GM12878 (cell line): Measurements from ENCODE around the gene CTIF. TPM values are rescaled to one million over a fixed set of nuclear protein-coding genes. Genes with fewer than 3 reads are reported as not detected.

ENCODE experiments used
- ATAC-seq: fragments of 200-7000 bp; cut with Tn5 transposase; 3 replicates; pipeline ENCODE4 v1.9.1; 2020; ENCODE audit warnings: mild to moderate bottlenecking, moderate library complexity
- BruUV-seq: library from RNA; stranded (reverse); fragments of 400-500 nt; replicated peaks from 2 replicates; lab custom pipeline; 2021; lab: Mats Ljungman, UMichigan
- CTCF ChIA-PET: fragments of 300-600 bp; sonication (Branson Sonifier 250); formaldehyde crosslinking; extraction: SDS; loops from one replicate; lab custom pipeline; 2021; ENCODE audit warnings: inconsistent platforms; lab: Yijun Ruan, JAX
- POLR2A ChIA-PET: fragments of 350-600 bp; formaldehyde crosslinking; extraction: SDS; loops from one replicate; lab custom pipeline; 2021; ENCODE audit warnings: inconsistent platforms; lab: Charles Lee
- RAD21 ChIA-PET: fragments of 300-600 bp; sonication (Branson Sonifier 250); formaldehyde crosslinking; loops from one replicate; lab custom pipeline; 2023; ENCODE audit warnings: antibody characterized with exemption; ENCODE audit not compliant: unreplicated experiment; lab: Charles Lee
- SMC1A ChIA-PET: fragments of 300-600 bp; sonication (Branson Sonifier 250); formaldehyde crosslinking; loops from one replicate; lab custom pipeline; 2023; ENCODE audit not compliant: unreplicated experiment, uncharacterized antibody; lab: Charles Lee
- DNase-seq: peaks from one replicate; pipeline ENCODE4 v3.0.0-alpha.2; 2011; ENCODE audit warnings: low read depth, low spot score
- FAIRE-seq: peaks from 3 replicates; lab custom pipeline; 2011; peaks lifted over from hg19 to GRCh38; lab: Jason Lieb, UNC
- H2AFZ ChIP-seq: 2 replicates; pipeline ENCODE4 v1.6.0; 2011; ENCODE audit warnings: low read depth, low read length, control low read depth; ENCODE audit not compliant: control insufficient read depth
- H3K27ac ChIP-seq: 2 replicates; pipeline ENCODE4 v1.5.1; 2011; ENCODE audit warnings: control low read depth; ENCODE audit not compliant: control insufficient read depth, insufficient read depth
- H3K27me3 ChIP-seq, 2 experiments: replicated peaks in 1 of 2; 2 replicates each; pipeline versions ENCODE4 v1.6.0 to v1.6.1; 2011; ENCODE audit warnings: low read length in 1 of 2; ENCODE audit not compliant: control insufficient read depth in 2 of 2, insufficient read depth in 2 of 2
- H3K36me3 ChIP-seq, 2 experiments: 2 replicates each; pipeline ENCODE4 v1.5.1; 2011; ENCODE audit warnings: low read length in 1 of 2; ENCODE audit not compliant: control insufficient read depth in 2 of 2, insufficient read depth in 2 of 2
- H3K4me1 ChIP-seq: 2 replicates; pipeline ENCODE4 v1.6.1; 2011; ENCODE audit warnings: mild to moderate bottlenecking, low read length, moderate library complexity, mixed read lengths; ENCODE audit not compliant: control insufficient read depth, insufficient read depth
- H3K4me2 ChIP-seq: 2 replicates; pipeline ENCODE4 v1.6.0; 2011; ENCODE audit warnings: control low read depth; ENCODE audit not compliant: control insufficient read depth, insufficient read depth
- H3K4me3 ChIP-seq: fragments of 200-600 bp; sonication (generic); 2 replicates; pipeline ENCODE4 v1.5.1; 2016
- H3K79me2 ChIP-seq: 2 replicates; pipeline ENCODE4 v1.6.0; 2011; ENCODE audit warnings: low read length; ENCODE audit not compliant: control insufficient read depth, insufficient read depth
- H3K9ac ChIP-seq: 2 replicates; pipeline ENCODE4 v1.8.0; 2011; ENCODE audit warnings: low read length, control low read depth, mixed read lengths; ENCODE audit not compliant: control insufficient read depth, insufficient read depth
- H3K9me3 ChIP-seq: replicated peaks from 3 replicates; pipeline ENCODE4 v1.5.1; 2011; ENCODE audit warnings: mild to moderate bottlenecking, low read length; ENCODE audit not compliant: control insufficient read depth, insufficient read depth
- H4K20me1 ChIP-seq: 2 replicates; pipeline ENCODE4 v1.6.0; 2011; ENCODE audit not compliant: control insufficient read depth, insufficient read depth
- BACH1 ChIP-seq: fragments of 450-650 bp; IDR thresholded peaks from 2 replicates; pipeline ENCODE4 v1.6.1; 2017; ENCODE audit warnings: mild to moderate bottlenecking, borderline replicate concordance
- CEBPZ ChIP-seq: fragments of 150-350 bp; IDR thresholded peaks from 2 replicates; pipeline ENCODE4 v1.6.1; 2016; ENCODE audit warnings: low read depth, low read length
- CUX1 ChIP-seq: IDR thresholded peaks from 2 replicates; pipeline ENCODE4 v1.6.1; 2012; ENCODE audit warnings: improper control_type of control experiment, low read depth, low read length; ENCODE audit not compliant: insufficient replicate concordance
- IKZF2 ChIP-seq, 2 experiments: fragments of 450-650 bp; IDR thresholded peaks; 2 replicates each; pipeline ENCODE4 v1.6.1; 2017; ENCODE audit warnings: mild to moderate bottlenecking in 2 of 2, moderate library complexity in 2 of 2
- NBN ChIP-seq: fragments of 450-650 bp; IDR thresholded peaks from 2 replicates; pipeline ENCODE4 v1.6.1; 2016
- NR2F1 ChIP-seq: fragments of 450-650 bp; conservative IDR thresholded peaks from 2 replicates; pipeline ENCODE4 v1.6.1; 2017; ENCODE audit warnings: mild to moderate bottlenecking
- RBBP5 ChIP-seq: fragments of 200-600 bp; sonication (generic); conservative IDR thresholded peaks from 2 replicates; pipeline ENCODE4 v1.6.1; 2016
- RELB ChIP-seq: fragments of 450-650 bp; IDR thresholded peaks from 2 replicates; pipeline ENCODE4 v1.6.1; 2017; ENCODE audit warnings: low read depth, mild to moderate bottlenecking, moderate library complexity
- SIN3A ChIP-seq: IDR thresholded peaks from 2 replicates; pipeline ENCODE4 v1.6.1; 2012; ENCODE audit warnings: low read depth, low read length, improper control_type of control experiment
- SPI1 ChIP-seq: IDR thresholded peaks from 2 replicates; pipeline ENCODE4 v1.6.1; 2011; ENCODE audit warnings: low read depth, mild to moderate bottlenecking, low read length, moderate library complexity, borderline replicate concordance; ENCODE audit not compliant: insufficient read depth
- STAT1 ChIP-seq: fragments of 450-650 bp; conservative IDR thresholded peaks from 2 replicates; pipeline ENCODE4 v1.6.1; 2014; ENCODE audit warnings: antibody characterized with exemption, mild to moderate bottlenecking
- ZNF622 ChIP-seq: fragments of 450-650 bp; IDR thresholded peaks from 2 replicates; pipeline ENCODE4 v1.6.1; 2017; ENCODE audit warnings: mild to moderate bottlenecking, inconsistent platforms
- WGBS: methylation state at CpG from one replicate; pipeline ENCODE4 v1.1.6; 2016; ENCODE audit warnings: low lambda C conversion rate; ENCODE audit not compliant: insufficient replicate concordance, insufficient coverage; ENCODE audit errors: missing lambda C conversion rate; 5-methylcytosine and 5-hydroxymethylcytosine counted together
- in situ Hi-C: fragments of 300-500 bp; cut with MboI; formaldehyde crosslinking; loops from 9 replicates; pipeline ENCODE4 v1.14.3; 2018; ENCODE audit warnings: mixed read lengths
- intact Hi-C: fragments of 100-400 bp; cut with micrococcal nuclease; formaldehyde crosslinking; loops from one replicate; pipeline ENCODE4 v1.14.2; 2022; ENCODE audit not compliant: unreplicated experiment
- polyA plus RNA-seq, 11 experiments: library from polyadenylated mRNA; depleted of rRNA in 4 of 11; unstranded in 6 of 11; stranded (reverse) in 5 of 11; fragments of >200 nt; fragmentation: Nextera tagmentation in 4 of 11; fragmentation: Illumina TruSeq in 1 of 11; extraction: Ambion mirVana in 4 of 11; extraction: Trizol in 1 of 11; gene quantifications; 1 replicate in 1 of 11; 2 replicates in 10 of 11; pipeline versions ENCODE4 v1.2.1 to v1.2.3, GENCODE V29; 2011 to 2016; ENCODE audit warnings: inconsistent platforms in 2 of 11, missing spikeins in 2 of 11, low read depth in 1 of 11
- total RNA-seq, 4 experiments: library from RNA; depleted of rRNA in 3 of 4; stranded (reverse); fragments of >200 nt in 3 of 4; fragmentation: Illumina TruSeq in 1 of 4; extraction: Trizol in 1 of 4; gene quantifications; 2 replicates each; pipeline versions ENCODE4 v1.2.1 to v1.2.3, GENCODE V29; 2013 to 2021

Gene CTIF
- total and polyA plus RNA-seq, 10 of the 15 experiments (the other 5 are each of a cell fraction or from before 2014, with no cell fraction given), result 0.06 to 11.6 (median 2.5) TPM

- TF ChIP-seq CUX1, result no peak
Measured at GRCh38 chr18:48762836-48763718, 224.2 kb downstream of the CTIF start (continued).

- WGBS, result 67% methylated on average over 6 of the region's 6 CpGs
- ChIA-PET CTCF (interaction anchor here (0.7 kb wide), 1 partner anchor 332 kb away, joined by 3 read pairs; no protein-coding TSS in a partner anchor), POLR2A (no interaction called here), SMC1A (interaction anchor here (0.5 kb wide), 1 partner anchor 502 kb away, joined by 3 read pairs; no protein-coding TSS in a partner anchor), RAD21 (no interaction called here)
- no peak for ATAC-seq
- Histone ChIP-seq H3K4me1 (peaks cover 7% of the 10 kb centered on the region; the same call in 1 of the 2 replicates), H3K79me2 (no peaks in the 10 kb centered on the region), H3K4me2 (no peak overlapping the region), H3K4me3 (no peak overlapping the region), H3K36me3 (no peaks in the 10 kb centered on the region; a peak in 1 of 4 replicates), H3K9ac (no peak overlapping the region), H4K20me1 (no peaks in the 10 kb centered on the region), H3K9me3 (no peaks in the 10 kb centered on the region), H2AFZ (no peak overlapping the region), H3K27ac (no peak overlapping the region), H3K27me3 (no peaks in the 10 kb centered on the region)
- in situ Hi-C loops, result no loop called here
- no peak for FAIRE-seq
- DNase-seq, result no peak
- no TSS peak for BruUV-seq
- intact Hi-C loops, result no loop called here
- TF ChIP-seq SIN3A (no peak), NBN (no peak), STAT1 (no peak), CEBPZ (no peak), NR2F1 (no peak), RBBP5 (no peak), ZNF622 (no peak), SPI1 (no peak), BACH1 (no peak), IKZF2 (IDR thresholded peaks at IDR 0.05) (no peak), RELB (no peak)
Measured at GRCh38 chr18:48763719-48764100, 224.9 kb downstream of the CTIF start.
